HFFc6 (cell line): ENCODE data around the gene LVRN. TPM values are rescaled to one million over a fixed set of nuclear protein-coding genes. Genes with fewer than 3 reads are reported as not detected.
A peak's percentile ranks its signal among the peaks of the same experiment; 100 is the strongest.

Experiments
- DNase-seq: peaks from one replicate; pipeline ENCODE4 v3.0.0-alpha.2; 2018
- H3K27ac Mint-ChIP-seq: 2 replicates; pipeline ENCODE4 v1.8.0; 2020; ENCODE audit warnings: mild to moderate bottlenecking, mixed read lengths
- H3K27me3 Mint-ChIP-seq: 2 replicates; pipeline ENCODE4 v1.8.0; 2021; ENCODE audit warnings: mild to moderate bottlenecking, moderate library complexity, mixed read lengths; ENCODE audit not compliant: insufficient read depth
- H3K36me3 Mint-ChIP-seq: 2 replicates; pipeline ENCODE4 v1.8.0; 2021; ENCODE audit warnings: low read depth, mixed read lengths
- H3K4me1 Mint-ChIP-seq: 2 replicates; pipeline ENCODE4 v1.8.0; 2020; ENCODE audit warnings: low read depth, mixed read lengths
- H3K4me3 Mint-ChIP-seq: 2 replicates; pipeline ENCODE4 v1.8.0; 2020; ENCODE audit warnings: mild to moderate bottlenecking, moderate library complexity, mixed read lengths
- H3K9me3 Mint-ChIP-seq: 2 replicates; pipeline ENCODE4 v1.8.0; 2020; ENCODE audit warnings: mild to moderate bottlenecking, mixed read lengths
- CTCF ChIP-seq: fragments of 200-600 bp; sonication (generic); IDR thresholded peaks from 2 replicates; pipeline ENCODE4 v1.5.0; 2021; ENCODE audit warnings: antibody characterized with exemption, mild to moderate bottlenecking
- total RNA-seq, 6 experiments: library from RNA; stranded (reverse); fragmentation: NEBNext Ultra II Directional; extraction: Animal tissue kit (Norgen Biotek cat#: 25700); gene quantifications; 2 replicates in 1 of 6; 3 replicates in 5 of 6; pipeline ENCODE4 v1.2.3, GENCODE V29; 2021

LVRN gene
- total RNA-seq, 6 experiments from 2014 or later = 0.07 to 0.41 (median 0.16) TPM; not detected in 2

DNA sequence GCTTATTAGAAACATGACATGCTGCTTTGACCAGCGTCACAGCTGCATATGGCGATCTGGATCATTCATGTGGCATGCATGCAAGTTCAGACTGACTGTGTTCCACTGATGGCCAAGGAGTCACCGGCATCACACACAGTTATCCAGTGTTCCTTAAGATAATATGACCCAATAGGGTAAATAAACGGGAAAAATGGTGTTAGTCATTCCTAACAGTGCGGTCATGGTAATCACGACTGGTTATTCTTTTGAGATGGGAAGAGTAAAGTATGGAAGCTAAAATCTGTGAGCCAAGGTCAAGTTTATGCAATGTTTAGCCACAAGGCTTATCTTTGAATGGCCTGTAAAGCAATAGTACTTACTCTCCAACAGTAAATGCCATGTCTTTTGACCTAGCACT lies 29.3 kb upstream of the LVRN start:
- no peak for TF ChIP-seq CTCF
- H3K4me3 Mint-ChIP-seq = no peak overlapping the region
- H3K27me3 Mint-ChIP-seq = no peaks in the 10 kb centered on the region
- DNase-seq = no peak
- no peaks in the 10 kb centered on the region; the same call in 1 of the 2 replicates for H3K4me1 Mint-ChIP-seq
- peaks cover 5% of the 10 kb centered on the region; the same call in 1 of the 2 replicates for H3K36me3 Mint-ChIP-seq
- H3K27ac Mint-ChIP-seq = no peak overlapping the region
- peaks cover 4% of the 10 kb centered on the region; the same call in 1 of the 2 replicates for H3K9me3 Mint-ChIP-seq

DNA sequence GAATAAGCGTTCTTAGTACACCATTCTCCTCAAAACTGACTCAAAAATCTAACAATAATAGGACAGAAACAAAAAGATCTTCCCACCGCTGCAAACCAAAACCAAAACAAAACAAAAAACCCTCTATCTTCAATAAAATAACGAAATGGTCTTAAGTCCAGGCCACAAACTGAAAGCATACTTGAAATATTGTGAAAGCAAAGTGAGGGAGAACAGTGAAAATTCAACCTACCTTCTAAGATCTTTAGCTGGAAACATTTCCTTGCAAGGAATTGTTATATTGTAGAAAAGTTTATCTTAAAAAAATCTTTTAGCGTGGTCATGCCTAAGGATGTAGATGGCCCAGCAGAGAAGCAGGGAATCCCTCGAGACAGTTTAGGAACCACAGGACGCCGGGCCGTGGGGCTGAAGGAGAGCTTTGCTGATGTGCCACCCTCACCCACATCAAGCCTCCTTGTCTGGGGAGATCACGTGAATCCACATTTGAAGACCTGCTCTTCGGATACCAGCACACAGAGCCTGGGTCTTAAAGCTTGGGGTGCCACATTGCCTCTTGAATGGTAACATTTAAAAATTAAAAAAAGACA lies 27.8 kb upstream of the LVRN start:
- Mint-ChIP-seq H3K36me3 (no peaks in the 10 kb centered on the region), H3K4me1 (peaks cover 10% of the 10 kb centered on the region), H3K27me3 (no peaks in the 10 kb centered on the region), H3K9me3 (no peaks in the 10 kb centered on the region), H3K27ac (no peak overlapping the region), H3K4me3 (no peak overlapping the region)
- TF ChIP-seq CTCF = no peak
- no peak for DNase-seq

GRCh38 chr5:115936031-115936430 lies 26.2 kb upstream of the LVRN start:
- no peak for TF ChIP-seq CTCF
- H3K4me3 Mint-ChIP-seq = no peak overlapping the region
- no peaks in the 10 kb centered on the region for H3K36me3 Mint-ChIP-seq
- peaks cover 23% of the 10 kb centered on the region for H3K4me1 Mint-ChIP-seq
- H3K9me3 Mint-ChIP-seq = no peaks in the 10 kb centered on the region
- DNase-seq = no peak
- no peak overlapping the region for H3K27ac Mint-ChIP-seq
- H3K27me3 Mint-ChIP-seq = no peaks in the 10 kb centered on the region; the same call in 1 of the 2 replicates

DNA sequence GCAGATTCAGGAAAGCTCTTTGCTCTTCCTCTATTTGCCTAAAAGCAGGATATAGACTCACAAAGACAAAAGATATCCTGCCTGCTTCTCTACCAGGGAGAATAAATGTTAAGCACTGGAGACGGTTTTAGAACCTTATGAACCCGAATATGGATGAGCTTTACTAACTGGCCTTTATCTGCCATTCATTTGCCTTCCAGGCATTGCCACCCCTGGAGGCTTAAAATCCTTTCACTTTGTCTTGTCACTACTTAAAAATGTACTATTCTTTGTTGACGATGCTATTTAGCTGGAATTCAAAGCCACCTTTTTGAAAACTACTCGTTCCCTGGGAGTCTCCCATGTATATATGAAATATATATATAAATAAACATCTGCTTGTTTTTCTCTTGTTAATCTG lies 23.2 kb upstream of the LVRN start:
- Mint-ChIP-seq H3K4me1 (peaks cover 35% of the 10 kb centered on the region), H3K4me3 (no peak overlapping the region), H3K27ac (peak overlapping the region; percentile 44; the same call in 1 of the 2 replicates), H3K36me3 (peaks cover 5% of the 10 kb centered on the region), H3K9me3 (peaks cover 10% of the 10 kb centered on the region), H3K27me3 (no peaks in the 10 kb centered on the region; the same call in 1 of the 2 replicates)
- DNase-seq = no peak
- TF ChIP-seq CTCF = no peak

DNA sequence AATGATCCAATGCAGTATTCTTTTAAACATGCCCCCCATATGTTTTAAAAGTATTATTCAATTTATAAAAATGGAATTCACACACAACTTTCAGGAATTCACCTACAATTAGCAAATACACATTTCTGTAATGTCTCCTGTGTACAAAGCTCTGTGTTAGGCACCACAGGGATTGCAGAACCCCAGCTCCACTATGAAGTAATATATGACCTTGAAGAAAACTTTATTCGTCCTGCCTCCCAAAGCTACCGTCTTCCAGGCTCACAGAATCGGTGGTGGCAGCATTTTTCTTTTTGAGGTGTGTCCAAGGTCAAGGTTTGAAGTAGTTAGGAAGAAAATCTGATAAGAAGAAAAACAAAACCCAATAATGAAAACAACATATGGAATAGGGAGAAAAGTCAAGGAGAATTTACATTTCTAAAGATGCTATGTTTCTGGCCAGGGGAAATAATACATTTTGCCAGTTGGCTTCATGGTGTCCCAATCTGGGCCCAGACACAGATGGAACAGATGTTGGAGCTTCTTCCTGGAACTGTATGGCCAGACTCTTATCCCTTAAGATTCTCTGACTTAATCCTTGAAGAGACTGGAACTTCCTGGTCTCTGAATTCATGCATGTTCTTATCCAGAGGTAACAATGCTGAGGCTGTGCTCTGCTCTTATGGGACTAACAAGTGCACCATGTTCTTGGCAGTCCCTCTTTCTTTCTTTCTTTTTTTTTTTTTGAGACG lies 22.0 kb upstream of the LVRN start:
- no peak for TF ChIP-seq CTCF
- DNase-seq = no peak
- peak overlapping the region; percentile 31 for H3K27ac Mint-ChIP-seq
- peaks cover 35% of the 10 kb centered on the region for H3K4me1 Mint-ChIP-seq
- no peaks in the 10 kb centered on the region; the same call in 1 of the 2 replicates for H3K27me3 Mint-ChIP-seq
- H3K4me3 Mint-ChIP-seq = no peak overlapping the region
- H3K9me3 Mint-ChIP-seq = peaks cover 10% of the 10 kb centered on the region
- peaks cover 5% of the 10 kb centered on the region for H3K36me3 Mint-ChIP-seq
